Kidney tubule cell (primary cell): ENCODE results near the gene LRRC4C.
"Not testable (repeated sequence)": the region's sequence is repeated elsewhere in the genome, so short reads cannot be mapped to it uniquely, and the experiment has no call there.

Experiments
- DNase-seq: peaks from one replicate; pipeline ENCODE4 v3.0.0-alpha.2; 2018; ENCODE audit warnings: low spot score

Gene LRRC4C

DNA sequence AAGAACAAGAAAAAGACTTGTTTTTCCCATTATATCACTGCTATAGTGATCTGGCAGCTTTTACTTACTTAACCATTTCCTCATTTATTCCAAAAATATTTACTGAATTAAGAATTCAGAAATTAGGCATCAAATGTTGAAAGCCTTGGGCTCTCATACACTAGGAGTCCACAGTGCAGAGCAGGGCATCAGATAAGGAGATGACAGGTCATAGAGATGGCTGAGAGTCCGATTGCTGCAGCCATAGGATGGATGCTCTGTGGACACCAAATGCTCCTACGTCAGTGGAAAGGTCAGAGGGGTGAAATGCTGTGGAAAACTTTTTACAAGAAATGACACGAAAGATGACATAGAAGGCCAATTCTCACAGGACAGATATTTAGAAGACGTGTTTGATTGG is 771.1 kb downstream of the LRRC4C start:
- no peak for DNase-seq

DNA sequence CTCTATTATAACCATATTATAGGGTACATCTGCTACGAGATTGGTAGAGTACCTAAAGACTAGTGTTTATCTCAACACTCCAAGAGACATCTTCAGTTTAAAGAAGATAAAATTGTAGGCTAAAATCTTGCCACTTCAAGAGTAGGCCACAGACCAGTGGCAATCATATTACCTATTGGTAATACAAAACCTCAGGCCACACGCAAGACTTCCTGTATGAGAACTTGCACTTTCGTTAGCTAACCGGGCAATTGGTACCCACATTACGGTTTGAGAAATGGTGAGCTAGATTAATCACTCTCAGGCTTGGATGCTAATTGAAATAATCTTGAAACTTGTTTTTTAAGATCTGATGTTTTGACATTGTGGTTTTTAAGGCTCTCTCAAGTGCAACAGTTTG is 772.7 kb downstream of the LRRC4C start:
- no peak for DNase-seq

DNA sequence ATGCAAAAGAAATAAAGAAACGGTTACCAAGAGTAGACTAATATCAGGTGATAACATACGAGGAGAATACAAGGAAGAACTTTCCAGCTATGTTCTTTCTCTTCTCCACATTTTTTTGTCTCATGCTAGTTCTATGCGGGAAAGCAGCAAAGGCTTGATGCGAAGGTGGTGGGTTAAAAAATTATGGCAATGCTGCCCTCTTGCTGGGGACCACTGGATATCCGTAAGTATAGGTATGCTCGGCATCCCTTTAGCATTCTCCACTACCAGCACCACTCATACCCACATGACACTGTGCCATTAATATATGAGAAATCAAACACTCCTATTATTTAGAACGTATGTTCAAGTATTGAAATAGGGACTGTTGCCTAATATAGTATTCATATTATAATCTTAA is 776.4 kb downstream of the LRRC4C start:
- no peak for DNase-seq

DNA sequence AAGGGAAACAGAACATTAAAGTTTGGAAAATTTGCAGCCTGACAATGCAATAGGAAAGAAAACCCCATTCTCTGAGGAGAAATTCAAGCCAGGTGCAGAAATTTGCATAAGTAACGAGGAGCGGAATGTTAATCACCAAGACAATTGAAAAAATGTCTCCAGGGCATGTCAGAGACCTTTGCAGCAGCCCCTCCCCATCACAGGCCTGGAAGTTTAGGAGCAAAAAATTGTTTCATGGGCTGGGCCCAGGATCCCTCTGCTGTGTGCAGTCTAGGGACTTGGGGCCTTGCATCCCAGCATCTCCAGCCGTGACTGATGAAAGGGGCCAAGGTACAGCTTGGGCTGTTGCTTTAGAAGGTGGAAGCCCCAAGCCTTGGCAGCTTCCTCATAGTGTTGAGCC is 780.2 kb downstream of the LRRC4C start:
- DNase-seq = no peak

DNA sequence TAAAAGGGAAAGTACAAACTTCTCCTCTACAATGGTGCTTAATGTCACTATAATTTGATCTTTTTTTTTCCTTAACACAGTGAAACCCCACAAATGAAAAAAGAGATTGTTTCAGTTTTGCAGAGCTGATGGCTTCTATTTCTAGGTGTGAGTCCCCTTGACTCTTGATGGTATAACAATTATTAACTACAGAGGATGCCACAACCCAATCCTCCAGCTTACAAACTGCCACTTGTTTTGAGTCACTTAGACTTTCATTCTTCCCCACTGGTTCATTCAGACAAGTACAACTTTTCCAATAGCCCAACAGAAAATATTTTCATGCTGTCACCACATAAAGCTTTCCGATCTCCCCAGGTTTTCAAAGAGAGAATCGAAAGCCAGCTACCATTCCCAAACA is 812.2 kb downstream of the LRRC4C start:
- peak; percentile 84 for DNase-seq

DNA sequence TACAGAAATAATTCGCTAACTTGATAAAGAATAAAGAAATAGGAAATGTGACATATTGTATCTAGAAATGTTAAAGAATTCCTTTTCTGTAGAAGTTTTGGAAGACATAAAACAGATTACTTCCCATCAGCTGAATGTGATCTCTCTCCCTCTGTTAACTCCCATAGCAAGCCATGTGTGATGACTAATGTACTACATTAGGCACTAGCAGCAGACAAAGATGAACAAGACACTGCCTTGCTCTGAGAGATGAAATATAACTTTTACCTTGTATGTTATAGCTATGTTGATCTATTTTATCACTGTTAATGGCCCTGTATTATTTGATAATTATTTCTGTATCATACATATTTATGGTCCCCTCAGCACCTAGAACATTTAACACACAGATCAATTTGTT is 817.2 kb downstream of the LRRC4C start:
- DNase-seq = no peak

DNA sequence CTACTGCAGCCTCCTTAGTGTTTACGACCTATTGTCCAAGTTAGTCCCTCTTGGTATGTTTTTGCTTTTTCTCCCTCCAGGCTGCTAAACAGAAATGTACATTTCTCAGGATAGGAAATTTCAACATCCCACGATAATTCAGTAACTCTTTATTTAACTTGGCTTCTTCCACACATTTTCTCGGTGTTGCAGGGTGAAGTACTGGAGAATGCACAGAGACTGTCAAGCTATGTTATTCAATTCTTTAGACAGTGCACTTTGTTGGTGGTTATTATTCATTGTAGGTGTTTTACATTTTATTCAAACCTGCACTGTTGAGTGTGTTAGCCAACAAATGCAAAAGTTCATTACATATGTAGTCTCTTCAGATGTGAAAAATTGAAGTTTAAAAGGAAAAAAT is 839.8 kb downstream of the LRRC4C start:
- DNase-seq = no peak

DNA sequence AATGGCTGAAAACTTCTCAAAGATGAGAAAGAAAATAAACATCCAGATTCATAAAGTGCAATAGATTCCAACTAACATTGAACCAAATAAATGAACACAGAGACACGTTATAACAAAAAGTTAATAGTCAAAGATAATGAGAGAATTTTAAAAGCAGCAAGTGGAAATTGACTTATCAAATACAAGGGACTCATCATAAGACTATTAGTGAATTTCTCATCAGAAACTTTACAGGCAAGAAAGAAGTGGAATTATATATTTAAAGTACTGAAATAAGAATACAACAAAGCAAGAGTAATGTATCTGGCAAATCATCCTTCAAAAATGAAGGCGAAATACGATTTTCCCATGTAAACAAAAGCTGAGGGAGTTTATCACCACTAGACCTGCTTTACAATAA is 852.7 kb downstream of the LRRC4C start:
- DNase-seq = no peak

DNA sequence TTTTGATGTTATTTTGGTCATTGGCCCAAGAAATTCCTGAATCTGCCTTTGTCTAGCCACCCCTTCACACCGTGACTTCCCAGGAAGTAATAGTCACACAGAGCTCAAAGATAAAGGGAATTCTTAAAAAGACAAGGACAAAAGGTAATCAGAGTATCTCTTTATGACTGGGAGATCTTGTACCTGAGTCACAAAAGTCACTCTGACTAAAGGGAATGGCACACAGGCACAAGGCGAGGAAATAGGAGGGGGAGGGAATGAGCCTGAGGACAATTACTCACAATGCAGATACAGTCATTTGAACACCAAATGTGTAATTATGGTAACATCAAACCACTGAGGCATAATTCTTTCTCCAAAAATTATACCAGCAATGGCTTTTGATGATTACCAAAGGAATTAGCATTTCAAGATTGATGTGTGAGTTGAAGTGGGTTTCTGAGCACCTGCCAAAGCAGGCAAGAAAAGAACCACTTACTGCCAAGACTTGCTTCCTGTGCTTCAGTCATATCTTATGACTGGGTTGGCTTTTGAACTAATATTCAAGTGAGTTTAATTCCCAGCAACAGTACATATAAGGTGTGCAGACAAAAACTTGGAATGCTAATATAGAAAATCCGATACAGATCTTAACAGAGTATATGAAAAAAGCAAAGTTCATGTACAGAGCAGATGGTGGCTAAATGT is 856.4 kb downstream of the LRRC4C start:
- DNase-seq = peak; percentile 94

DNA sequence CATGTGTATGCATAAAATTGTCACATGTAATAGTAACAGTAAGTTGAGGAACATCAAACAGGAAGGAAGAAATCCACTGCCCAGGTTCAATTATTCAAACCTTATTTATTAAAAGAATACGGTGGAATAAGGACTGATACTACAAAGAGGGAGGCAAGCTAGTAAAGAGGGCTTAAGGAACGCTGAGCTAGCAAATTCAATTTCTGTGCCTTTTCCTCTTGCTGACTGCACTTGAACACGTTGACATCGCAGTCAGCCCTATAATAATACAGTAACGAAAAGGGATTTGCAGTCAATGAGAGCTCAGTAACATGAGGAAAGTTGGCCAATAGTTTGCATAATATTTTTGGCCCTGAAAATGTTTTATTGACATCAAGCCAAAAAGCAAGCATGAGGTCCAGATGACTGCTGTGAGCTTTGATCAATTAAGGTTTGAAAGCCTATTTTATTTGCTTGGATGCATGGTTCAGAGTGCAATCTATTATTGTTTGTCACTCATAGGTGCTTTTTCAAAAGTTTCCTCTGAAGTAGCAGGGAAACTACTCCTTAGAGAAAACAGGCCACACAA is 861.8 kb downstream of the LRRC4C start:
- DNase-seq = no peak

DNA sequence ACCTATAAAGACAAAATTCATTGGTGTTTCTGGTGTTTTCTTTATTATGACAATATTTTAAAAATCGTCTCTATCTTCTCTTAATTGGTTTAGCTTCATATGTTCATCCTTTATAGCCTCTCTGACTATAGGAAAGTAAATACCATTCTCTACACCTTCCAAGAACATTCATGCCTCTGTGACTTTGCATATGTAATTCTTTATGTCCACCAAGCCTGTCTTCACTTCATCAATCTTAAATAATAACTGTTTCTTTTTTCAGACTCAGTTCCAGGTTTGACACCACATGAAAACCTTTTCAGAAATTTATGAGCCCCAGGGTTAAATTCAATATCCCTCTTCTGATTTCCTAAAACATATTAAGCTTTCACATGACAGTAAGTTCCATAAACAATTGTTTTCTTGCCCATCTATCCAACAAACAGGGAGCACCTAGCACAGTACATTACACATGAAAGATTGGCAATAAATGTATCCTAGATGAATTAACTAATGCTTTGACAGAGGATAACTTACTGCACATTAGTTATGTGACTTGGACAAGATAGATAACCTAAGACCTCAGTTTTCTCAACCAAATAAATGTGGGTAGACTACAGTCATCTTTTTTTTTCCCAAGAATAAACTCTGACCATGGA is 886.1 kb downstream of the LRRC4C start:
- DNase-seq = no peak

DNA sequence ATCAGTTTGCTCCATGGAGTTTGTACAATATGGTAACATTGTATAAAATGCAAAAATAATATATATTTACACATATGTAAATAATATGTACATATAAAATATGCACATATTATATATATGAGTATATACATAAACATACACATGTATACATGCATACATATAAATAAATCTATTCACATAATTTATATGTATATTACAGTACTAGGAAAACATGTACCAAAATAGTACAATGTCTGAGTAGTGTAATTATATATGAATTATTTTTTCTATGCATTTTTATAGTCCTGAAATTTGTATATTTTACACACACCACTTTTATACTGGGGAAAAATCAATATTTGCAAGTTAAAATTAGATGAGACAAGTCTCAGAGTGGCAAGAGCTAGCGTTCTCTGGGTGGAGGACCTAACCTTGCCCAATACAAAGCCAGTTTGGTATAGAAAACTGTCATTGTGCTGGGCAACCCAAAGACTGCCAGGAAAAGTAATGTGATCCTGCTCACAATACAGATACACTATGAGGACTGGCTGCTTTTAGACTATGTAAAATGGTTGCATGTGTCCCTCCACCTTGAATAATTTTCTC is 889.4 kb downstream of the LRRC4C start:
- DNase-seq = no peak

DNA sequence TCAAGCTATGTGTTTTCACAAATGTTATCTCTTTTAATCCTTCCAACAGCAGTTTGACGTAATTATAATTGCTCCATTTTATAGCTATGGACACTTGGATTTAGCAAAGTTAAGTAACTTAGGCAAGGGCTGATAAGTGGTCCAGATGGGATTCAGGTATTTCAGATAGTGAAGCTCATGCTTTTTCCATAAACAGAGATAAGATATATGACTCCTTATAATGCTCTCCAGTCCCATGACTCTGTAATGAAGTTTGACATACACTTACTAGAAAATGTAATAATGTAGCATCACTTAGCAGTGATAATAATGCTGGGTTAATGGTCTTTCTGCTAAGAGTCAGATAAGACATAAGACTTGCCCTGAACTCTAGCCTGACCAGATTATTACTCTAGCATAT is 892.1 kb downstream of the LRRC4C start:
- DNase-seq = no peak

DNA sequence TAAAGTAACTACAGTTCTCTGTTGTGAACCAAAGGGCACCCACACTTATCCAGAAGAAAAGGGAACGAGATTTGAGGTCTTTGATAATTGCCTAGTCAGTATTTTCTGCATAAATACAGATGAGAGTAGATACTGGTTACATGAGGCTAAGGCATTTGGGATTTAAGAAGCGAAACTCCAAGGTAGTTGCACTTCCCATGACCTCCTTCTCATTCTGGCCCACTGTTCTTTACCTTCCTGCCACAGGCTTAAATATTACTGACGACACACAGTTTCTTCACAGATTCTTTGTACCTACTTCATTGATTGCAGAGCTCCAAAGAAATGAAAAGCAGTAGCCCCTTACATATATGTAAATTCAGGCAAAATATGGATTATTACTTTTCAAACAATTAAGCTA is 915.3 kb downstream of the LRRC4C start:
- no peak for DNase-seq

DNA sequence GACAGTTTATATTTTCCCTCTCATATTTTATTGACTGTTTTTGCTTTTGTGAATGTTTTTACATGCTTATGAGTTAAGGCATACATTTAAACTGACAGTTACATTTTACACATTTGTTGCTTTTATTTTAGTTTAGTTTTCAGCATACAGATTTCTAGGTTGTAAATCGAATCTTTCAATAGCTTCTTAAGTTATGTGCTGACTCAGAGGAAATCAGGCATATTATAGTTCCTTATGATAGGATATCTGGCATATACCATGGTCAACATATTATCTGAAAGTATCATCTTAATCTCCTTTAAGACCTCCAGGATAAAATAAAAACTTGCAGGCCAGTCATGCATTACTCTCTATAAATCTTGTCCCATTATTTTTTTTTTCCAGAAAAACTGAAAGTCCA is 916.6 kb downstream of the LRRC4C start:
- DNase-seq = no peak

DNA sequence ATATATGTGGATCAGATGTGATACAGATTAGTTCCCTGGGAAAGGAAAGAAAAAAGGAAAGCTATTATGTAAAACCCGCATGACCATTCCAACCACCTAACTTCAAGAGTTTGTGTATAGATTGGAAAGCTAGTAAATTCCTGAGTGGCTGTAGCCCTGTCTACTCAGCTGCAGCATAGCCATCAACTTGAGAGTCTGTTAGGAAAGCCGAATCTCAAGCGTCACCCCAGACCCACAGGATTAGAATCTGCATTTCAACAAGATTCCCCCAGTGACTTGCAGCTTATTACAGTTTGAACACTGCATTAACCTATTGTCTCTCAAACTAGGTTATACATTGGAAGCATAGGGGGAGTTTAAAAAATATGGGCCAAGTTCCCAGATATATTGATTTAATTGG is 921.7 kb downstream of the LRRC4C start:
- DNase-seq = no peak

DNA sequence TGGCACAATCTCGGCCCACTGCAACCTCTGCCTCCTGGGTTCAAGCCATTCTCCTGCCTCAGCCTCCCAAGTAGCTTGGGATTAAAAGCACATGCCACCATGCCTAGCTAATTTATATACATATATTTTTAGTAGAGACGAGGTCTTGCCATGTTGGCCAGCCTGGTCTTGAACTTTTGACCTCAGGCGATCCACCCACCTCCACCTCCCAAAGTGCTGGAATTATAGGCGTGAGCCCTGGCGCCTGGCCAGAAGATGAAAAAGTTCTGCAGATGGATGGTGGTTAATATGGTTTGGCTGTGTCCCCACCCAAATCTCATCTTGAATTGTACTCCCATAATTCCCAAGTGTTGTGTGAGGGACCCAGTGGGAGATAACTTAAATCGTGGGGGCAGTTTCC is 937.4 kb downstream of the LRRC4C start:
- not testable (repeated sequence) for DNase-seq

DNA sequence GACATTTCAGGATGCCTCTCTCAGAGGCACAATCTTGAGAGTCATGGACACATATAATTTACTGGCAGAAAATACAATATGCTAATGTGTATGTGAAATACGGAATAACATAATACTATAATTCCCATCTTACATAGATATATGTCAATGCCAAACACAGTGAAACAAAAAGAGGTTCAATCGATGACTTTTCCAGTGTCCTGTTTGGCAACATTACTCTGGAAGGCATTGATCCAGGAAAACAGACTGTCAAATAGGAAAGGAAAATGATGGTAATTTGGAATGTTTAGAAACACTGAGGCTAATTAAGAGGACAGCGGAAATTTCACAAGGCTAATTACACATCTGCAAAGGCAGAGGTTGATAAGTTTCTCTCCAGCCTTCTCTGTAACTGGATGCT is 942.3 kb downstream of the LRRC4C start:
- DNase-seq = no peak

DNA sequence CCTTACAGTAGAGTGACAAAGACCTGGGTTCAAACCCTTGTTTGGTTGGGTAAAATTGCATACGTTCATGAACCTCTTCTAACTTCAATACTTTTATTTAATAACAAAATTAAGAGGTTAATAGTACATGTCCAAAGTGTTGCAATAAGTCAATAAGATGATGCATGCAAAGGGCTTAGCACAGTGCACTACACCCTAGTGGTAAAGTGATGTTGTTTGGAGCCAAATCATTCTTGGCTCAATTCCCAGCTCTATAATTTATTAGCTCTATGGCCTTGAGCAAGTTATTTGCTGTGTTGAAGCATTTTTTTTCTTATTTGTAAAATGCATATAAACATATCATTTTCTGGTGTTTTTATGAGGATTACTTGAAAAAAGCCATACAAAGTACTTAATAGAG is 945.3 kb downstream of the LRRC4C start:
- peak; percentile 76 for DNase-seq

DNA sequence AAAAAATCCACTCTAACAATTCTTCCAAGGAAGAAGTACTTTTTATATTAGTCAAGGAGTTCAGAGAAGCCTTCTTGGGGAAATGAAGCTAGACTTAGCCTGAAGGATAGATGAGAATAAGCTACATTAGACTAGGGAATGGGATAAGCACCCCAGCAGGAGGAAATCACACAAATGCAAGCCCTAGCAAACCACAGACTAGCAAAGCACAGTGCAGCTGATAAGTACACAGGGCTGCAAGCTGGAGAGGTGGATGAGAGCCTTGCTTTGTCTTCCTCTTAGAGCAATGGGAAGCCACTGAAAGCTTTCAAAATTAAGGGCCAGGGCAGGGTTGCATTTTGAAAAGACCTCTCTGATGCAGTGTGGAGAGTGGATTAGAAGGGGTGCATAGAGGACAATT is 946.2 kb downstream of the LRRC4C start:
- no peak for DNase-seq

DNA sequence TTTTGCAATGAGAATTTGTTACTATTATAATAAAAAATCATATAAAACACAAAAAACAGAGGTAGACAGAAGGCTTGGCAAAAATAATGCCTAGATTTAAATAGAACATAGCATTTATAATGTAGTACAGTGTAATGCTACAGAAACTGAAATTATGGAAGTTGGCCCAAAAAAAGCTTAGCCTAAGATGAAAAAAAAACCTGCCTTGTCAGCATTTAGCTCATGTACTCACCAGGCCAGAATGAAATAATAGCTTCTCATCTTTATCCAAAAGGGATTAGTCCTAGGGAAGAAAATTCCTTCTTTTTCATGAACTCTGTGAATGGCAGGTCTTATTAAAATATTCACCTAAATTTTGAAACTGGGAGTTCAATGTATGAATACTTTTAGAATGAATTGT is 951.1 kb downstream of the LRRC4C start:
- no peak for DNase-seq

DNA sequence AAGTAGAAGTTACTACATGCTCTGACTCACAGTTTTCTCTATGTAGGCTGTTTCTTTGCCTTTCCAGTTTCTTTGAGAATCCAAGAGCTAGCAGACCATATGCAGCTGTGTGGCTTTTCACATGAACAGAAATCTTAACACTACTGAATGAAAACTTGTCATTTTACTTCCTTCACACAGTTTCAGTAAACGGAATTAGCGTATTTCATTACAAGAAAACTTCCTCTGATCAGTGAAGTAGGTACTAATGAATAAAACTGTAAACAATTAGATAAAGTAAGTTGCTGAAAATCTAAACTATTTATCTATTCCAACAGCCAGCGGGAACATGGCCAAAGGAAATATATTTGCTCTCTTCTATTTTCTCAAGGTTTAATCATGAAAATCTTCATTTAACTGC is 953.2 kb downstream of the LRRC4C start:
- no peak for DNase-seq

DNA sequence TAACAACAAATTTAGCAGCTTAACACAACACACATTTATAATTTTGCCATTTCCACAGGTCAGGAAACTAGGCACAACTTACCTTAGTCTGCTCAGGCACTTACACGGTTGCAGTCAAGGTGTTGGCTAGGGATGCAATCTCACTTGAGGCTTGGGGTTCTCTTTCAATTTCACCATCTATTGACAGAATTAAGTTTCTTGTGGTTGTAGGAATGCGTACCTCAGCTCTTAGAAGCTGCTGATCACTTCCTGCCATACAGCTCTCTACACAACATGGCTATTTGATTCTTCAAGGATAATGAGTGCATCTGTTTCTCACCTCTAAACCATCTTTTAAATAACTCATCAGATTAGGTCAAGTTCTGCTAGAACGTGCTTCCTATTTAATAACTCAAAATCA is 968.1 kb downstream of the LRRC4C start:
- DNase-seq = no peak

DNA sequence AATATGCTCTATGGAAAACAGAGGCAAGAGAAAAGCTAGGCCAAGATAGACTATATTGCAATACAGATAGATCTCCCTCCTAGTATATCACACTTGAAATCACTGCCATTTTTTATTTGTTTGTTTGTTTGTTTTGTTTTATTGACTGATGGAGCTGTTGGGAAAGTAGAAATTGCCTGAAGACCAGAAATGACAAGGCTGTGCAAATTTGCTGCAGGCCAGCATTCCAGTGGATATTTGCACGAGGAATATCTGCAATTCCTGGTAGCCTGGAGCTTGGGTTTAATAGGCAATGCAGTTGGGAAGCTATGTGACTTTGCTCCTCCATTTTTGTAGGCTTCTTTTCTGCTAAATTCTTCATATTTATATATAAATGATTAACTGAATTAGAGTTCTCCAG is 991.7 kb downstream of the LRRC4C start:
- no peak for DNase-seq
